Thyroid gland (tissue), 4 donors: Measurements from ENCODE around the gene DUOX2.

Experiments used
- CTCF ChIP-seq, 6 experiments: fragments of 200-600 bp in 3 of 6; fragments of 450-650 bp in 3 of 6; sonication (generic) in 3 of 6; IDR thresholded peaks; one replicate each; pipeline ENCODE4 v1.5.1; 2016 to 2019; ENCODE audit warnings: antibody characterized with exemption in 6 of 6, mild to moderate bottlenecking in 2 of 6, inconsistent platforms in 1 of 6, moderate library complexity in 1 of 6
- POLR2A ChIP-seq, 2 donors: fragments of 450-650 bp; IDR thresholded peaks; one replicate each; pipeline ENCODE4 v1.6.1; 2017; ENCODE audit warnings: antibody characterized with exemption in 2 of 2, mild to moderate bottlenecking in 2 of 2, moderate library complexity in 1 of 2

- no peak for TF ChIP-seq CTCF (IDR thresholded peaks at IDR 0.05)
- TF ChIP-seq POLR2A (IDR thresholded peaks at IDR 0.05), result no peak
Observed at GRCh38 chr15:45136378-45136764, 22.4 kb upstream of the DUOX2 start.
